NCI-H2171 (cell line): ENCODE results near the gene BRPF3.

Experiments
- DNase-seq: peaks from one replicate; lab custom pipeline; 2025; lab: John Stamatoyannopoulos, UW

The BRPF3 gene

GRCh38 chr6:36232172-36232571 is 35.6 kb downstream of the BRPF3 start:
- no peak for DNase-seq

DNA sequence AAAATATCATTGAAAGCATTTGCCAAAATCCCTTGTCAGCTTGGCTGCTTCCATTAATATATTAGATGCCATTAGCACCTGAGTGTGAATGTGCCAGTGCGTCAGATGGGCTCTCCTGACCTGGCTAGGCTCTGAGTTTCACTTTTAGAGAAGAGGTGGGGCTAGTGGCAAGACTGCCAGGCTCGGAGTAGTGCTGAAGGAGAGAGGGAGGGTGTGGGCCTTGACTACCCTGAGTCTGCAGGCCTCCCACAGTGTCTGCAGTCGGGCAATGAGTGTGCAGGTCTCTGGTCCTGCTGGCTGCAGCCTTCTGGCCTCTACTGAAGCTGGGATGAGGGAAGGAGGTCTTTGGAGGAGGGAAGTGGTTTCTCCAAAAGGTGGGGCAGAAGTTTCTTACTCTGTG is 38.8 kb downstream of the BRPF3 start:
- DNase-seq: no peak

DNA sequence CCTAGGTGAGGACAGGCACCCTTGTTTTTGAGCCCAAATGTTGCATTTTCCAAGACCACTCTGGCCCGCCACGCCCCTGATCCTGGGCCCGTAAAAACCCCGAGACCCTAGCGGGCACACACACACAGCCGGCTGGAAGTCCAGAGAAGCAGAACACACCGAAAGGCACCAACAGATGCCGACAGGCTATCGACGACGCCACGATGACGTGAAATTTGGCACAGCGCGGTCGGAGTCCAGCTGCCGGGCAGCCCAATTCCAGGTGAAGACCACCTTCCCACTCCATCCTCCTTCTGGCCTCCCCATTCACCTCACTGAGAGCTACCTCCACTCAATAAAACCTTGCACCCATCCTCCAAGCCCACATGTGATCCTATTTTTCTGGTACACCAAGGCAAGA is 39.3 kb downstream of the BRPF3 start:
- no peak for DNase-seq

GRCh38 chr6:36239774-36240173 is 43.2 kb downstream of the BRPF3 start:
- DNase-seq: no peak

DNA sequence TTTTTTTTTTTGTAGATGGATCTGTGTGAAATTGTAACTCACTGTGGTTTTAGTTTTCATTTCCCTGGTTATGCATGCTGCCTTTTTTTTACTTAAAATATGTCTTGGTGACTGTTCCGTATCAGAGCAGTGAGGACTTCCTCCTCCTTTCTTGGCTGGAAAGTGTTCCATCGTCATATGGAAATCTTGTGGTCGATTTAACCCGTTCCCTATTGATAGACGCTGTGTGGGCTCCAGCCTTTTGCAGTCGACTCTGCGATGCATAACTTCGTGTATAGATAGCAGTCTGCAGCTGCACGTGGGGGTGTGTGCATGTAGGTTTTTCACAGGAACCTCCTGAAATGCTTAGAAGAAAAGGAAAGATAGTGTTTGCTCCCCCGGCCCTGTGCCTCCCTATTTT is 45.2 kb downstream of the BRPF3 start:
- DNase-seq: no peak

GRCh38 chr6:36242161-36242560 is 45.6 kb downstream of the BRPF3 start:
- DNase-seq: no peak

- DNase-seq: no peak
Observed at GRCh38 chr6:36242626-36243025, 46.1 kb downstream of the BRPF3 start.

DNA sequence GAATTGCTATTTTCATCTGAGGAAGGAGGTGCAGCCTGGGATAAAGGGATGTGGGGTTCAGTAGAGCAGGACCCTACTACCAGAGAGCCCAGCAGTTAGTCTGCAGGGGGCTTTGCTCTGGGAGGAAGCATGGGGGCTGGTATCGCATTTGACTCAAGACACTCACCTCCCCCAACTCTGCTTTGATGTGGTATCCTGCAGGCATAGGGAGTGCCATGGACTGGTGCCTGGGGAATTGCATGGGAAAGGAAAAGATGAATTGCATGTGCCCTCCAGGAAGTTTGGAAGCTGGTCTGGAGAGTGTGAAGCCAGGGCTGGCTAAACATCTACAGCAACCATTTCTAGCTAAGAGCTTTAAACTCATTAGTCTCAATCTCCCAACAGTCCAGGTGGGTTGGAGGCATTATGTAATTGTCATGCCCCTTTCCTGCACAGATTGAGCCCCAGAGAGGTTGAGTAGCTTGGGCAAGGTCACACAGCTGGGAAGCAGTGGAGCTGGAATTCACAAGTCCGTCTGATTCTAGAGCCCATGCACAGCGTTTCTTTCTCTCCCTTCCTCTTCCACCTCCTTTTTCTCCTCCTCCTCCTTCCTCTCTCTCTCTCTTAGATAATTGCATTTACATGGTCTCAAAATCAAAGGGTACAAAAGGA is 47.1 kb downstream of the BRPF3 start:
- no peak for DNase-seq

DNA sequence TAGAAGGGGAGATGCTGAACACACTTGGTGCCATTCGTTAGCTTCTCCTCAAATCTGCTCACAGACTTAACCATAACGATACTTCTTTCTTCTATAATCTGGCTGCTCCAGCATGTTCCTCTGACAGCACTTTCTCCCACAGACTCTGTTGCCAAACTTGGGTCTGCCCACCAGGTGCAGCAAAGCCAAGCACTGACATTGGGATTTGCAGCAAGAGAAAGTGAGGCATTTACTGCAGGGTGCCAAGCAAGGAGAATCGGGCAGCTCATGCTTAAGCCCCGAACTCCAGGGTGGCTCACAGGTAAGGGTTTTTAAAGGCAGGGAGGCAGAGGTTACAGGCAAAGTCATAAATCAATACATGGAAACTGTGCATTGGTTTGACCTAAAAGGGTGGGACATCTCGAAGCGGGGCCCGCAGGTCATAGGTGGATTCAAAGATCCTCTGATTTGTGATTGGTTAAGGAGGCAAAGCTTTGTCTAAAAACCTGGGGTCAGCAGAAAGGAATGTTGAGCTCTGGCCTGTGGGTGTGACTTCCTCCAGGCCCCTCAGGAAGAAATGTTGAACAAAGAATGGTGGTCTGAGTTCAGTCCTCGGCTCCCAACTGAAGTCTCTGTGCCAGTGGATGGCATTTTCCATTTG is 48.2 kb downstream of the BRPF3 start:
- DNase-seq: no peak

DNA sequence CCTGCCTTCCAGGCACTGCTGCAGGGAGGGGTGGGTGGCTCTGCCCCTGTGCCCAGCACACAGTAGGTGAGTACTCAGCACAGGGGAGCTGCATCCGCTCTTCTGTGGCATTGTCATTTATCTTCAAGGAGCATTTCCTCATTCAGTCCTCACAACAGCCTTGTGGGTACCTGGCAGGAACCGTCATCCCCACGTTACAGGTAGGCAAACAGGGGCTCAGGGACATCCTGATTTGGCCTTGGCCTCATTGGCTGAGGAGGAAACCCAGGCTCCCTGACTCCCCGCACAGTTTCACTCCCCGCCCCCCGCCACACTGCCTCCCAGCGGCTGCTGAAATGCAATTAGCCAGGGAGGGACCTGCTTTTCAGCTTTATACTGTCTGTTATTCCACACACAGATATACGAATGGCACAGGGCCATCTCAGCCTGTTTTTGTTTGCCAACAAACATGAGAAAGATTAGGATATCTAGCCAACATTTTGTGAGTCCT is 49.1 kb downstream of the BRPF3 start:
- no peak for DNase-seq

DNA sequence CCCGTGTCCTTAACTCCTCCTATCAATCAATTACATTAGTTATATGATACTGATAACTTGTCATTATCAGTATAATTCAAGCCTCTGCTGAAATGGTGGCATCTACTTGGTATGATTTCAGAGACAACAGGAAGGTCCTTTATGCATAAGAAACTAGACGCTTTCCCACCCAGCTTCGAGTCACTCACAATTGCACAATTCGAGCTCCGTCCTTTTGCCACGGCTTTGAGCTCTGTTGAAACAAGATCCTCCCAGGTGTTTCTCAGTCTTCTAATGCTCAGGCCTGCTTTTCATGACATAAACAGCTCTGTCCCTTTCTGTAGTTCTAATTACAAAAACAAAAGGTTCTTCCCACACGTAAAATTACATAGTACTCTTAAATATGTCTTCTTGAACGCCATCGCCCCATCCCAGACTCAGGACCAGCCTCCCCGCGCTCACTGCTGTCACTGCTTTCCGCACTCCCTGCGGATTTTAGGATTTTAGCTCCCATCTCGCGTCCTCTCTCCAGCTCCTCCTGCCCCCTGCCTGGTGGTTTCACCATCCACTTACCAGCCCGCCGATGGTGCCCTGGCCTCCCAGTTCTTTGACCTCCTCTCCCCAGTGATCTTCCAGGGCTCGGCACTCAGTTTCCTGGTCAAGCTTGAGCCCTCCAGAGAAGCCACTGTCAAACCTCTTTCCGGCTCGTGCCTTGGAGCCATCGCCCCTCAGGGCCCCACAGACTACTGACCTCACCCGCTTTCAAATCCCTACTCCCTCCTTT is 50.1 kb downstream of the BRPF3 start:
- DNase-seq: no peak

DNA sequence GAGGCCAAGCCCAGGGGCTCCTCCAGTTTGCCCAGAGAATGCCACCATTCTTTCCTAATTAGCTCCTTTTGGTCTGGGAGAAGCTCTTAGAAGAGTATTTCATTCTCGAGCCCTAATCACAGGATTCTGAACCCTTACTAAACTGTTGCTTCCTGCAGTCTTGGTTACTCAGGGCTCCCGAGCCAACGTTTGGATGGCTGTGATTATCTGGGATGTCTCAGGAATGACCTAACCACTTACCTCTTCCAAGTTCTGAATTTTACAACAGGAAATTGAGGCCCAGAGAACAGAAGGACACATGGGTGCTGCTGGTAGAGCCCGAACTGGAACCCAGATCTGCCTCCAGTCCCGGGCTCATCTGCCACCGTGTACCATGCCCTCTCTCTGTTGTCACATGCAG is 51.1 kb downstream of the BRPF3 start:
- DNase-seq: no peak

- DNase-seq: no peak
Observed at GRCh38 chr6:36248980-36249379, 52.4 kb downstream of the BRPF3 start.

GRCh38 chr6:36249536-36249935 is 53.0 kb downstream of the BRPF3 start:
- no peak for DNase-seq

DNA sequence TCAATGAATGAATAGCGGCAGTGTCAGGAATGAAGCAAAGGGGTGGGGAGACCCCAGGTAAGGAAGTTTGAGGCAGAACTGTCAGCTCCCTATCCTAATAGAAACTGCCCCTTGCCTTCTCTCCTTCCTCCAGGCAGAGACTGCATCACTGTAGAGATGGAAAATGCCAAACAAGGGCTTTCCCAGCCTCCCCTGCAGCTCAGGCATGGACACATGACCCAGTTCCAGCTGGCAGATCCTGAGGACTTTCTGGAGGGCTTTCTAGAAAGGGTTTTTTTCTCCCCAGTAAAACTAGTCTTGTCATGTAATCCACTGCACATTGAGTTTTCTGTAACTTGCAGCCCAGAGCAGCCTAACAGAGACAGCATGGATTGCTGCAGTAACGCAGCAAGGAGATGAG is 55.5 kb downstream of the BRPF3 start:
- no peak for DNase-seq

DNA sequence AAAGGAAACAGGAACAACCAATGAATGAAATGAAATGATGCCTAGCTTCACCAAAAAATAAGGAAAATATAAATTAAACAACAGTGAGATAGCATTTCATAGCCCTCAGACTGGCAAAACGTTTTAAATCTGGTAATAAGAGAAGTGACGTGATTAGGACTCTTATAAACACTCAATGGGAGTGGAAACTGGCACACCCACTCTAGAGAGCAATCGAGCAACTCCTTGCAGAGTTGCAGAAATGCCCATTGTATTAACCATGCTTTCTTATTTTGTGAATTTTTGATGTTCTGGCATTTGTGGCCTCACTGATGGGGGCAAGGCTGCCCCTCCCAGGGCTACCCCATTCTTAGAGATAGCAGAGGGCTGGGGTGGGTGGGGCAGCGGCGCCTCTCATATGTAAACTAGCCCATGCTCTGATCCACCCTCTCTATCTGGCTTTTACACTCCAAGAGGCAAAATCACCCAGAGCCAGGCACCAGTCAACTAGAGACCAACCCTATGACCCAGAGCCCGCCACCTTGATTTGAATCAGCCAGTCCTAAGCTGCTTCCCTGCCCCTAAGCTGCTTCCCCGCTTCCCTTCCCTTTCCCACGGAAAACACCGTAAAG is 67.0 kb downstream of the BRPF3 start:
- DNase-seq: no peak

- no peak for DNase-seq
Observed at GRCh38 chr6:36265744-36266143, 69.2 kb downstream of the BRPF3 start.

GRCh38 chr6:36266913-36267644 is 70.5 kb downstream of the BRPF3 start:
- DNase-seq: no peak

GRCh38 chr6:36267731-36268477 is 71.4 kb downstream of the BRPF3 start:
- no peak for DNase-seq

- no peak for DNase-seq
Observed at GRCh38 chr6:36268478-36269275, 72.1 kb downstream of the BRPF3 start.
